ENCODE results near the gene RALGAPA1.

- TF ChIP-seq MAX (IDR thresholded peaks at IDR 0.05; ENCODE audit: low read depth) (no peak), CTCF (IDR thresholded peaks at IDR 0.05) (no peak), CHD2 (IDR thresholded peaks at IDR 0.05; ENCODE audit: low read length, partially characterized antibody) (no peak), RAD21 (IDR thresholded peaks at IDR 0.05; ENCODE audit: low read length) (no peak), USF2 (IDR thresholded peaks at IDR 0.05; ENCODE audit: borderline replicate concordance, low read depth, low read length) (no peak), GABPA (IDR thresholded peaks at IDR 0.05; ENCODE audit: low read depth) (no peak), YY1 (IDR thresholded peaks at IDR 0.05; ENCODE audit: low read depth) (no peak), EP300 (IDR thresholded peaks at IDR 0.05; ENCODE audit: borderline replicate concordance in 1 of 2, low read depth in 1 of 2, low read length in 1 of 2) (no peak), SMC3 (IDR thresholded peaks at IDR 0.05; ENCODE audit: low read depth, low read length) (no peak)
Measured at GRCh38 chr14:35754671-35755070, 54.4 kb downstream of the RALGAPA1 start.
